Measurements from ENCODE around the gene NUDT16L1. TPM values are rescaled to one million over a fixed set of nuclear protein-coding genes. Genes with fewer than 3 reads are reported as not detected.

Gene NUDT16L1
- polyA plus RNA-seq, 2 donors: 18.5 to 29.3 TPM

DNA sequence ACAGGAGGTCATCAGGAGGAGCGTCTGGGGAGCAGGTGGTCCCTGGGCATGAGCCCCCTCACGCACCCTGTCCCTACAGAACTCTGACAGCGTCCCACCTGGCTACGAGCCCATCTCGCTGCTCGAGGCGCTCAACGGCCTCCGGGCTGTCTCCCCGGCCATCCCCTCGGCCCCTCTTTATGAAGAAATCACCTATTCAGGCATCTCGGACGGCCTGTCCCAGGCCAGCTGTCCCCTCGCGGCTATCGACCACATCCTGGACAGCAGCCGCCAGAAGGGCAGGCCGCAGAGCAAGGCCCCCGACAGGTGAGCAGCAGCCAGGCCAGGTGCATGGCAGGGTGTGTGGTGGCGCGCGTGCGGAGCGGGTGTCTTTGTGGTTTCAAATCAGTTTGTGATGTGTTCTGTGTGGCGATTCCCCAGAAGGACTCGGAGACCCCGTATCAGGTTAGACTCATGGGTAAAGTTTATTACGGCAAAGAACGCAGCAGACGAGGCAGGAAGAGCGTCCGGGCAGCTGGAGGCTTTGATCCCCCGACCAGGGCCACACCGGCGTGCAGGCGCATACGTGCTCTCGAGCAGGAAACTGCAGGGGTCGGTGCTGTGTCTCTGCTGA lies 11.8 kb upstream of the NUDT16L1 start:
- Histone ChIP-seq H3K27ac (ENCODE audit: low read depth in 2 of 2, low read length in 1 of 2) (no peak overlapping the region), H3K4me1 (ENCODE audit: control insufficient read depth in 2 of 2, insufficient read depth in 2 of 2, low read length in 1 of 2) (peaks cover 2 to 5% of the 10 kb centered on the region in 2 donors), H3K27me3 (ENCODE audit: control insufficient read depth in 1 of 2, insufficient read depth in 2 of 2, low read length in 2 of 2) (no peaks in the 10 kb centered on the region), H3K4me3 (ENCODE audit: low read depth in 1 of 2, low read length in 2 of 2) (no peak overlapping the region), H3K36me3 (ENCODE audit: control insufficient read depth in 2 of 2, insufficient read depth in 2 of 2, low read length in 1 of 2) (peaks cover 0 to 58% of the 10 kb centered on the region in 2 donors), H3K9me3 (ENCODE audit: control insufficient read depth in 2 of 2, insufficient read depth in 1 of 2, low read depth in 1 of 2, low read length in 1 of 2) (no peaks in the 10 kb centered on the region)
- WGBS, 2 donors: 90% methylated on average over 39 of the region's 39 CpGs

DNA sequence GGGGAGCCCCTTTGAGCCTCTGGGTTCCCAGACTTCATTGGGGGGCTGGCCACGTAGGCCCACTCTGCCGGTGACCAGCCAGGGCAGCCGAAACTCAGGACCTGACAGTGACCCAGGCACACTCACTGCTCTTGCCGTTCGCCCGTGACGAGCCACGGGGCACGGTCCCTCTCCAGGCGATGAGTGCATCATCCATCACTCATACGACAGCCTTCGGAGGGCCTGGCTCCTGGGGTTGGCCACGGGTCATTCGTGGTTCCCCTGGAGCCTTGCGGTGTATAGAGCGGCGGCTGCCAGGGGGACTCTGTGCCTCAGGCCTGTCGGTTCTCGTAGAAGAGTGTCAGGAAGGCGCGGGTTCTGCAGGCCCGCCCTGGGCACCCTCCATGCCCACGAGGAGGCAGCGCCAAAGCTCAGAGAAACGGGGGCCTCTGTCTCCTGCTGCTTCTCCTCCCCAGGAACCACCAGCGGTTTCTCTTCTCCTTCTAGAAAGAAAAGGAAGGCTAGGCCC lies 11.2 kb upstream of the NUDT16L1 start:
- no peak overlapping the region for H3K27ac ChIP-seq (ENCODE audit: low read depth in 2 of 2, low read length in 1 of 2)
- H3K36me3 ChIP-seq (ENCODE audit: control insufficient read depth in 2 of 2, insufficient read depth in 2 of 2, low read length in 1 of 2): peaks cover 0 to 59% of the 10 kb centered on the region in 2 donors
- H3K4me3 ChIP-seq (ENCODE audit: low read depth in 1 of 2, low read length in 2 of 2): no peak overlapping the region
- 64 to 69% methylated on average over 25 to 26 of the region's 26 CpGs for WGBS, 2 donors
- no peaks in the 10 kb centered on the region for H3K27me3 ChIP-seq (ENCODE audit: control insufficient read depth in 1 of 2, insufficient read depth in 2 of 2, low read length in 2 of 2)
- peaks cover 2 to 3% of the 10 kb centered on the region in 2 donors for H3K4me1 ChIP-seq (ENCODE audit: control insufficient read depth in 2 of 2, insufficient read depth in 2 of 2, low read length in 1 of 2)
- H3K9me3 ChIP-seq (ENCODE audit: control insufficient read depth in 2 of 2, insufficient read depth in 1 of 2, low read depth in 1 of 2, low read length in 1 of 2): no peaks in the 10 kb centered on the region

- Histone ChIP-seq H3K27ac (ENCODE audit: low read depth in 2 of 2, low read length in 1 of 2) (no peak overlapping the region), H3K27me3 (ENCODE audit: control insufficient read depth in 1 of 2, insufficient read depth in 2 of 2, low read length in 2 of 2) (no peaks in the 10 kb centered on the region), H3K9me3 (ENCODE audit: control insufficient read depth in 2 of 2, insufficient read depth in 1 of 2, low read depth in 1 of 2, low read length in 1 of 2) (no peaks in the 10 kb centered on the region), H3K4me3 (ENCODE audit: low read depth in 1 of 2, low read length in 2 of 2) (no peak overlapping the region), H3K4me1 (ENCODE audit: control insufficient read depth in 2 of 2, insufficient read depth in 2 of 2, low read length in 1 of 2) (peaks cover 2 to 3% of the 10 kb centered on the region in 2 donors), H3K36me3 (ENCODE audit: control insufficient read depth in 2 of 2, insufficient read depth in 2 of 2, low read length in 1 of 2) (peaks cover 0 to 57% of the 10 kb centered on the region in 2 donors)
- WGBS, 2 donors: 73 to 77% methylated on average over 31 to 36 of the region's 36 CpGs
These were observed 10.6 kb upstream of the NUDT16L1 start for GRCh38 chr16:4682616-4683254.

GRCh38 chr16:4683255-4684057 lies 9.9 kb upstream of the NUDT16L1 start:
- peaks cover 2 to 3% of the 10 kb centered on the region in 2 donors for H3K4me1 ChIP-seq (ENCODE audit: control insufficient read depth in 2 of 2, insufficient read depth in 2 of 2, low read length in 1 of 2)
- 85 to 86% methylated on average over 16 to 17 of the region's 17 CpGs for whole genome bisulfite sequencing, 2 donors
- no peak overlapping the region for H3K4me3 ChIP-seq (ENCODE audit: low read depth in 1 of 2, low read length in 2 of 2)
- no peaks in the 10 kb centered on the region for H3K9me3 ChIP-seq (ENCODE audit: control insufficient read depth in 2 of 2, insufficient read depth in 1 of 2, low read depth in 1 of 2, low read length in 1 of 2)
- no peak overlapping the region for H3K27ac ChIP-seq (ENCODE audit: low read depth in 2 of 2, low read length in 1 of 2)
- H3K36me3 ChIP-seq (ENCODE audit: control insufficient read depth in 2 of 2, insufficient read depth in 2 of 2, low read length in 1 of 2): peaks cover 0 to 56% of the 10 kb centered on the region in 2 donors
- H3K27me3 ChIP-seq (ENCODE audit: control insufficient read depth in 1 of 2, insufficient read depth in 2 of 2, low read length in 2 of 2): no peaks in the 10 kb centered on the region

DNA sequence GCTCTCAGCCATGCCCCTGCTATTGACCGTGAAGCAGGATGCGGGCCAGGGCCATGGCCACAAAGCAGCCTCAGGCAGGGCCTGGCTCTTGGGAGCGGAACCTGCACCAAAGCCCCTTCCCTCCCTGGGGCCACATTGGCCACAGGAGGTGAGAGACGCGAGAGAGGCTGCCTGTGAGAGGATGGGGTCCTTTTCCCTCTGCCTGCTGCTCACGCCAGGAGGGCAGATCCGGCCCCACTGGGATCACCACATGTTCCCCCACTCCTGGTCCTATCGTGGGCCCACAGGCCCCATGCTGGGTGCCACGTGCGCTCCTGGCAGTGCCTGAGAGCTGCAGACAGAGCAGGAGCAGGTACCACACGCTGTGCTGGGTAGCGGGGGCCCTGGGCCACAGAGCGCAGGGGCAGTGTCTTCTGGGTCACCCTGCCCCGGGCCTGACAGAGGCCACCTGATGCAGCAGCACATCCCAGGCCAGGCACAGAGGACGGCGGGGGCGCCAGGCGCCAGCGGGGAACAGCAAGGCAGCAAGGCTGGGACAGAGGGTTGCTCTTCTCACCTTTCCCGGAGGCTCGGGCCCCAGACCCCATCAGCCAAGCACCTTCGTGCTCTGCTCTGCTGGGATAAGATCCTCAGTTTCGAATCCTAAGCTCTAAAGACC lies 9.2 kb upstream of the NUDT16L1 start:
- Histone ChIP-seq H3K9me3 (ENCODE audit: control insufficient read depth in 2 of 2, insufficient read depth in 1 of 2, low read depth in 1 of 2, low read length in 1 of 2) (no peaks in the 10 kb centered on the region), H3K4me3 (ENCODE audit: low read depth in 1 of 2, low read length in 2 of 2) (no peak overlapping the region), H3K4me1 (ENCODE audit: control insufficient read depth in 2 of 2, insufficient read depth in 2 of 2, low read length in 1 of 2) (peaks cover 2 to 3% of the 10 kb centered on the region in 2 donors), H3K27me3 (ENCODE audit: control insufficient read depth in 1 of 2, insufficient read depth in 2 of 2, low read length in 2 of 2) (no peaks in the 10 kb centered on the region), H3K36me3 (ENCODE audit: control insufficient read depth in 2 of 2, insufficient read depth in 2 of 2, low read length in 1 of 2) (peaks cover 0 to 61% of the 10 kb centered on the region in 2 donors), H3K27ac (ENCODE audit: low read depth in 2 of 2, low read length in 1 of 2) (no peak overlapping the region)
- WGBS, 2 donors: 95 to 97% methylated on average over 23 of the region's 23 CpGs

GRCh38 chr16:4684763-4685162 lies 8.6 kb upstream of the NUDT16L1 start:
- 78 to 79% methylated on average over 13 of the region's 13 CpGs for WGBS, 2 donors
- Histone ChIP-seq H3K27ac (ENCODE audit: low read depth in 2 of 2, low read length in 1 of 2) (no peak overlapping the region), H3K36me3 (ENCODE audit: control insufficient read depth in 2 of 2, insufficient read depth in 2 of 2, low read length in 1 of 2) (peaks cover 0 to 64% of the 10 kb centered on the region in 2 donors), H3K4me1 (ENCODE audit: control insufficient read depth in 2 of 2, insufficient read depth in 2 of 2, low read length in 1 of 2) (peaks cover 0 to 2% of the 10 kb centered on the region in 2 donors), H3K27me3 (ENCODE audit: control insufficient read depth in 1 of 2, insufficient read depth in 2 of 2, low read length in 2 of 2) (no peaks in the 10 kb centered on the region), H3K9me3 (ENCODE audit: control insufficient read depth in 2 of 2, insufficient read depth in 1 of 2, low read depth in 1 of 2, low read length in 1 of 2) (no peaks in the 10 kb centered on the region), H3K4me3 (ENCODE audit: low read depth in 1 of 2, low read length in 2 of 2) (no peak overlapping the region)

GRCh38 chr16:4685292-4685691 lies 8.1 kb upstream of the NUDT16L1 start:
- Histone ChIP-seq H3K36me3 (ENCODE audit: control insufficient read depth in 2 of 2, insufficient read depth in 2 of 2, low read length in 1 of 2) (peaks cover 0 to 66% of the 10 kb centered on the region in 2 donors), H3K4me3 (ENCODE audit: low read depth in 1 of 2, low read length in 2 of 2) (no peak overlapping the region), H3K27ac (ENCODE audit: low read depth in 2 of 2, low read length in 1 of 2) (no peak overlapping the region), H3K27me3 (ENCODE audit: control insufficient read depth in 1 of 2, insufficient read depth in 2 of 2, low read length in 2 of 2) (no peaks in the 10 kb centered on the region), H3K9me3 (ENCODE audit: control insufficient read depth in 2 of 2, insufficient read depth in 1 of 2, low read depth in 1 of 2, low read length in 1 of 2) (no peaks in the 10 kb centered on the region), H3K4me1 (ENCODE audit: control insufficient read depth in 2 of 2, insufficient read depth in 2 of 2, low read length in 1 of 2) (peaks cover 0 to 2% of the 10 kb centered on the region in 2 donors)
- WGBS, 2 donors: 82 to 90% methylated on average over 12 to 13 of the region's 13 CpGs

DNA sequence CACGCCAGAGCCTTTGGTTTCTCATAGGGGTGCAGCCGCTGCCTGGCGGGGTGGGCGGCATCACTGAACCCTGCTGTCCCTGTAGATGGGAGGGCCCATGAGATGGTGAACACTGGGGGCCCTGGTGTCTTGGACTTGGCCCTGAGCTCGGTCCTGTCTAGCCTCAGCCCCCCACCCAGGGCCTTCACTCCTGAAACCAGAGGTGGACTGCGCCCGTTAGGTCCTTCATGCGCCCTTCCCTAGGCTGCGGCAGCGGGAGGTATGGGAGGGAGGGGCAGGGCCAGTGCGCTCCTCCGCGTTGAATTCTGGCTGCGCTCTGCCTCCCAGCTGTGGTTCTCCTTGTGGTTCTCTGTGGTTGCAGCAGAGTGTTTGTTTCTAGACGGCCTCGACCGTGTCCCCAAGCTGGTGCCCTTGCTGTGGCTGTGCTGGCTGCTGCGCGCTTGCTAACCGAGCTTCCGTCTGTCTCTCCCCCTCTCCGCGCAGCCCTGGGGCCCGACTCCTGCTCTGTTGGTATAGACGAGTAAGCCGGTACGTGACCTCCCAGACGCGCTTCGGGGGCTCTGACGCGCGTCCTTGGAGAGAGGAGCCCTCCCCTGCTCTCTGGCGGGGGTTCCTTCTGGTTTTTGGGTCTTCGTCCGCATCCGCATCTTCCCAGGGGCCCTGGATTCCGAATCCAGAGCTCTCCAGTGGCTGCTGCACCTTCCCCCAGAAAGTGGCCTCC lies 7.4 kb upstream of the NUDT16L1 start:
- Histone ChIP-seq H3K4me3 (ENCODE audit: low read depth in 1 of 2, low read length in 2 of 2) (no peak overlapping the region), H3K36me3 (ENCODE audit: control insufficient read depth in 2 of 2, insufficient read depth in 2 of 2, low read length in 1 of 2) (peaks cover 0 to 68% of the 10 kb centered on the region in 2 donors), H3K27ac (ENCODE audit: low read depth in 2 of 2, low read length in 1 of 2) (no peak overlapping the region), H3K9me3 (ENCODE audit: control insufficient read depth in 2 of 2, insufficient read depth in 1 of 2, low read depth in 1 of 2, low read length in 1 of 2) (no peaks in the 10 kb centered on the region), H3K4me1 (ENCODE audit: control insufficient read depth in 2 of 2, insufficient read depth in 2 of 2, low read length in 1 of 2) (peaks cover 0 to 2% of the 10 kb centered on the region in 2 donors), H3K27me3 (ENCODE audit: control insufficient read depth in 1 of 2, insufficient read depth in 2 of 2, low read length in 2 of 2) (no peaks in the 10 kb centered on the region)
- 95 to 97% methylated on average over 37 to 38 of the region's 38 CpGs for WGBS, 2 donors

All from esophagus (tissue), 2 donors.